Osteocyte (in vitro differentiated cells): ENCODE data around the gene BEND7. TPM values are rescaled to one million over a fixed set of nuclear protein-coding genes. Genes with fewer than 3 reads are reported as not detected.
A peak's percentile ranks its signal among the peaks of the same experiment; 100 is the strongest.

Source experiments
- DNase-seq: peaks from one replicate; pipeline ENCODE4 v3.0.0; 2021; ENCODE audit warnings: mixed read lengths; ENCODE audit not compliant: unreplicated experiment; ENCODE audit errors: extremely low spot score
- H3K27ac Mint-ChIP-seq: one replicate; pipeline ENCODE4 v1.8.0; 2021; ENCODE audit warnings: mild to moderate bottlenecking, mixed read lengths; ENCODE audit not compliant: unreplicated experiment
- H3K27me3 Mint-ChIP-seq: one replicate; pipeline ENCODE4 v1.8.0; 2021; ENCODE audit warnings: mixed read lengths; ENCODE audit not compliant: unreplicated experiment
- H3K36me3 Mint-ChIP-seq: one replicate; pipeline ENCODE4 v1.8.0; 2021; ENCODE audit warnings: mixed read lengths; ENCODE audit not compliant: unreplicated experiment
- H3K4me1 Mint-ChIP-seq: one replicate; pipeline ENCODE4 v1.8.0; 2021; ENCODE audit warnings: mixed read lengths; ENCODE audit not compliant: unreplicated experiment
- H3K4me3 Mint-ChIP-seq: one replicate; pipeline ENCODE4 v1.8.0; 2021; ENCODE audit warnings: mild to moderate bottlenecking, moderate library complexity, mixed read lengths; ENCODE audit not compliant: unreplicated experiment
- H3K9me3 Mint-ChIP-seq: one replicate; pipeline ENCODE4 v1.8.0; 2021; ENCODE audit warnings: mixed read lengths; ENCODE audit not compliant: unreplicated experiment
- CTCF ChIP-seq: fragments of 200-600 bp; sonication (generic); IDR thresholded peaks from 2 replicates; pipeline ENCODE4 v1.5.0; 2021; ENCODE audit warnings: antibody characterized with exemption, mild to moderate bottlenecking, moderate library complexity
- total RNA-seq: library from RNA; stranded (reverse); gene quantifications from 2 replicates; pipeline ENCODE4 v1.2.1, GENCODE V29; 2021

Gene BEND7
- total RNA-seq, 1 donor from 2014 or later = 12.4 TPM

GRCh38 chr10:13485623-13486022, 43.2 kb downstream of the BEND7 start:
- H3K4me1 Mint-ChIP-seq = no peaks in the 10 kb centered on the region
- no peaks in the 10 kb centered on the region for H3K9me3 Mint-ChIP-seq
- no peak overlapping the region for H3K27ac Mint-ChIP-seq
- no peaks in the 10 kb centered on the region for H3K36me3 Mint-ChIP-seq
- no peaks in the 10 kb centered on the region for H3K27me3 Mint-ChIP-seq
- DNase-seq = no peak
- TF ChIP-seq CTCF = peak; percentile 51
- H3K4me3 Mint-ChIP-seq = no peak overlapping the region

- Mint-ChIP-seq H3K4me3 (no peak overlapping the region), H3K27me3 (no peaks in the 10 kb centered on the region), H3K36me3 (no peaks in the 10 kb centered on the region), H3K27ac (no peak overlapping the region), H3K9me3 (no peaks in the 10 kb centered on the region), H3K4me1 (no peaks in the 10 kb centered on the region)
- no peak for TF ChIP-seq CTCF
- DNase-seq = no peak
Observed at GRCh38 chr10:13483951-13484350, 44.9 kb downstream of the BEND7 start.

GRCh38 chr10:13483073-13483472, 45.7 kb downstream of the BEND7 start:
- Mint-ChIP-seq H3K9me3 (no peaks in the 10 kb centered on the region), H3K27ac (no peak overlapping the region), H3K36me3 (no peaks in the 10 kb centered on the region), H3K4me3 (no peak overlapping the region), H3K4me1 (no peaks in the 10 kb centered on the region), H3K27me3 (no peaks in the 10 kb centered on the region)
- DNase-seq = no peak
- TF ChIP-seq CTCF = no peak

GRCh38 chr10:13481690-13482089, 47.1 kb downstream of the BEND7 start:
- Mint-ChIP-seq H3K4me3 (no peak overlapping the region), H3K27me3 (no peaks in the 10 kb centered on the region), H3K36me3 (no peaks in the 10 kb centered on the region)

GRCh38 chr10:13475124-13475523, 53.7 kb downstream of the BEND7 start:
- Mint-ChIP-seq H3K4me1 (no peaks in the 10 kb centered on the region), H3K27ac (no peak overlapping the region), H3K4me3 (no peak overlapping the region), H3K9me3 (no peaks in the 10 kb centered on the region), H3K36me3 (no peaks in the 10 kb centered on the region), H3K27me3 (no peaks in the 10 kb centered on the region)
- no peak for DNase-seq
- no peak for TF ChIP-seq CTCF

More at GRCh38 chr10:13481690-13482089, 47.1 kb downstream of the BEND7 start:
- no peak for TF ChIP-seq CTCF
- Mint-ChIP-seq H3K4me1 (no peaks in the 10 kb centered on the region), H3K9me3 (no peaks in the 10 kb centered on the region), H3K27ac (no peak overlapping the region)
- no peak for DNase-seq
